Measurements from ENCODE around the gene CFAP73. TPM values are rescaled to one million over a fixed set of nuclear protein-coding genes. Genes with fewer than 3 reads are reported as not detected.
A peak's percentile ranks its signal among the peaks of the same experiment; 100 is the strongest.

CFAP73 gene
- total and polyA plus RNA-seq, 4 donors, result 10.4 to 40.6 (median 14.6) TPM

GRCh38 chr12:113159937-113160336, 10.4 kb downstream of the CFAP73 start:
- H3K9ac ChIP-seq (ENCODE audit: insufficient read depth in 1 of 2, low read length in 2 of 2), result no peak overlapping the region
- H3K27me3 ChIP-seq (ENCODE audit: control insufficient read depth in 3 of 3, insufficient read depth in 3 of 3, low read length in 2 of 3), result peaks cover 0 to 11% (median 7%) of the 10 kb centered on the region in 3 donors
- no peak overlapping the region for H3K4me3 ChIP-seq
- DNase-seq (no peak), ATAC-seq (ENCODE audit: insufficient read depth, low FRiP score) (no peak)
- TF ChIP-seq, protein P1, sequence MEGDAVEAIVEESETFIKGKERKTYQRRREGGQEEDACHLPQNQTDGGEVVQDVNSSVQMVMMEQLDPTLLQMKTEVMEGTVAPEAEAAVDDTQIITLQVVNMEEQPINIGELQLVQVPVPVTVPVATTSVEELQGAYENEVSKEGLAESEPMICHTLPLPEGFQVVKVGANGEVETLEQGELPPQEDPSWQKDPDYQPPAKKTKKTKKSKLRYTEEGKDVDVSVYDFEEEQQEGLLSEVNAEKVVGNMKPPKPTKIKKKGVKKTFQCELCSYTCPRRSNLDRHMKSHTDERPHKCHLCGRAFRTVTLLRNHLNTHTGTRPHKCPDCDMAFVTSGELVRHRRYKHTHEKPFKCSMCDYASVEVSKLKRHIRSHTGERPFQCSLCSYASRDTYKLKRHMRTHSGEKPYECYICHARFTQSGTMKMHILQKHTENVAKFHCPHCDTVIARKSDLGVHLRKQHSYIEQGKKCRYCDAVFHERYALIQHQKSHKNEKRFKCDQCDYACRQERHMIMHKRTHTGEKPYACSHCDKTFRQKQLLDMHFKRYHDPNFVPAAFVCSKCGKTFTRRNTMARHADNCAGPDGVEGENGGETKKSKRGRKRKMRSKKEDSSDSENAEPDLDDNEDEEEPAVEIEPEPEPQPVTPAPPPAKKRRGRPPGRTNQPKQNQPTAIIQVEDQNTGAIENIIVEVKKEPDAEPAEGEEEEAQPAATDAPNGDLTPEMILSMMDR (IDR thresholded peaks at IDR 0.05; ENCODE audit: control extremely low read depth, extremely low read depth), result no peak
- H3K27ac ChIP-seq (ENCODE audit: low read depth in 1 of 2, low read length in 1 of 2), result no peak overlapping the region
- peaks cover 0 to 10% (median 0%) of the 10 kb centered on the region in 4 donors for H3K9me3 ChIP-seq (ENCODE audit: control insufficient read depth in 4 of 4, insufficient read depth in 3 of 4, low read length in 3 of 4)
- peaks cover 25 to 69% (median 36%) of the 10 kb centered on the region in 4 donors for H3K36me3 ChIP-seq (ENCODE audit: control insufficient read depth in 4 of 4, insufficient read depth in 4 of 4, low read length in 4 of 4)
- H3K4me1 ChIP-seq (ENCODE audit: control insufficient read depth in 5 of 5, insufficient read depth in 5 of 5, low read length in 5 of 5), result no peaks in the 10 kb centered on the region
- 94 to 97% methylated on average over 7 of the region's 7 CpGs for WGBS, 2 donors

DNA sequence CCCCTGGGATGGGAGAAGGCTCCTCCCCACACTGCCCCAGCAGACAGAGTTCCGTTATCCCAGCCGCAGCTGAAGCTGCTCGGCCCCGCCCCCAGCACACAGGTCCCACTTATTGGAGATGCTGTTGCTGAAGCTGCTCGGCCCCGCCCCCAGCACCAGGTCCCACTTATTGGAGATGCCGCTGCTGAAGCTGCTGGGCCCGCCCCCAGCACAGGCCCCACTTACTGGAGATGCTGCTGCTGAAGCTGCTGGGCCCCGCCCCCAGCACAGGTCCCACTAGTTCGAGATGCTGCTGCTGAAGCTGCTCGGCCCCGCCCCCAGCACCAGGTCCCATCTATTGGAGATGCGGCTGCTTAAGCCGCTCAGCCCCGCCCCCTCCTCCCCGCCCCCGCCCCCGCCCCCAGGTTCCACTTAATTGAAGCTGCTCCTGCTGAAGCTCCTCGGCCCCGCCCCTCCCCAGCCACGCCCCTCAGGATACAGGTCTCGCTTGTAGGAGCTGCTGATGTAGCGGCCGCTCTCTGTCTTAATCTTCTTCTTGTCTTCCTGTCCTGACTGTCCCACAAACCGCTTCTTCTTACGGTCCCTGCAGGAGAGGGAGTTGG, 12.0 kb downstream of the CFAP73 start:
- H3K4me1 ChIP-seq (ENCODE audit: control insufficient read depth in 5 of 5, insufficient read depth in 5 of 5, low read length in 5 of 5), result no peaks in the 10 kb centered on the region
- no peaks in the 10 kb centered on the region for H3K27me3 ChIP-seq (ENCODE audit: control insufficient read depth in 3 of 3, insufficient read depth in 3 of 3, low read length in 2 of 3)
- H3K27ac ChIP-seq (ENCODE audit: low read depth in 1 of 2, low read length in 1 of 2), result no peak overlapping the region
- 83 to 87% methylated on average over 26 of the region's 26 CpGs for WGBS, 2 donors
- H3K9ac ChIP-seq (ENCODE audit: insufficient read depth in 1 of 2, low read length in 2 of 2), result no peak overlapping the region
- DNase-seq (no peak), ATAC-seq (ENCODE audit: insufficient read depth, low FRiP score) (no peak)
- peaks cover 25 to 85% (median 39%) of the 10 kb centered on the region in 4 donors for H3K36me3 ChIP-seq (ENCODE audit: control insufficient read depth in 4 of 4, insufficient read depth in 4 of 4, low read length in 4 of 4)
- TF ChIP-seq, protein P1 (IDR thresholded peaks at IDR 0.05; ENCODE audit: control extremely low read depth, extremely low read depth), result no peak
- H3K4me3 ChIP-seq, result no peak overlapping the region
- peaks cover 0 to 17% (median 0%) of the 10 kb centered on the region in 4 donors for H3K9me3 ChIP-seq (ENCODE audit: control insufficient read depth in 4 of 4, insufficient read depth in 3 of 4, low read length in 3 of 4)

GRCh38 chr12:113162102-113163029, 12.8 kb downstream of the CFAP73 start:
- Histone ChIP-seq H3K9me3 (ENCODE audit: control insufficient read depth in 4 of 4, insufficient read depth in 3 of 4, low read length in 3 of 4) (peaks cover 0 to 17% (median 0%) of the 10 kb centered on the region in 4 donors), H3K27me3 (ENCODE audit: control insufficient read depth in 3 of 3, insufficient read depth in 3 of 3, low read length in 2 of 3) (no peaks in the 10 kb centered on the region), H3K27ac (ENCODE audit: low read depth in 1 of 2, low read length in 1 of 2) (no peak overlapping the region), H3K4me1 (ENCODE audit: control insufficient read depth in 5 of 5, insufficient read depth in 5 of 5, low read length in 5 of 5) (no peaks in the 10 kb centered on the region), H3K9ac (ENCODE audit: insufficient read depth in 1 of 2, low read length in 2 of 2) (no peak overlapping the region), H3K36me3 (ENCODE audit: control insufficient read depth in 4 of 4, insufficient read depth in 4 of 4, low read length in 4 of 4) (peaks cover 25 to 84% (median 39%) of the 10 kb centered on the region in 4 donors), H3K4me3 (no peak overlapping the region)
- ATAC-seq (ENCODE audit: insufficient read depth, low FRiP score) (no peak), DNase-seq (peak in 2 of 3 donors; percentile 15 to 17)
- TF ChIP-seq, protein P1 (IDR thresholded peaks at IDR 0.05; ENCODE audit: control extremely low read depth, extremely low read depth), result no peak
- 92% methylated on average over 25 of the region's 25 CpGs for WGBS, 2 donors

Measured in lung (tissue), 12 donors.